ENCODE measurements around the gene CD300LD. TPM values are rescaled to one million over a fixed set of nuclear protein-coding genes. Genes with fewer than 3 reads are reported as not detected.
"Not testable (repeated sequence)": the region's sequence is repeated elsewhere in the genome, so short reads cannot be mapped to it uniquely, and the experiment has no call there.

Gene CD300LD
- total RNA-seq, 4 donors from 2014 or later = not detected

GRCh38 chr17:74635418-74635817, 43.3 kb upstream of the CD300LD start:
- H3K36me3 ChIP-seq = no peaks in the 10 kb centered on the region
- intact Hi-C loops (cut with DNase I) = no loop called here
- no peak overlapping the region for H3K27ac ChIP-seq
- DNase-seq = no peak
- peaks cover 2 to 23% (median 6%) of the 10 kb centered on the region in 3 donors for H3K4me1 ChIP-seq
- TF ChIP-seq CTCF (IDR thresholded peaks at IDR 0.05) = no peak
- no peak for TF ChIP-seq POLR2A (IDR thresholded peaks at IDR 0.05)
- no peak overlapping the region for H3K4me3 ChIP-seq
- H3K27me3 ChIP-seq = peaks cover 0 to 65% (median 0%) of the 10 kb centered on the region in 4 donors
- WGBS, 2 donors = 74 to 92% methylated on average over 2 to 10 of the region's 13 CpGs
- no peaks in the 10 kb centered on the region for H3K9me3 ChIP-seq

DNA sequence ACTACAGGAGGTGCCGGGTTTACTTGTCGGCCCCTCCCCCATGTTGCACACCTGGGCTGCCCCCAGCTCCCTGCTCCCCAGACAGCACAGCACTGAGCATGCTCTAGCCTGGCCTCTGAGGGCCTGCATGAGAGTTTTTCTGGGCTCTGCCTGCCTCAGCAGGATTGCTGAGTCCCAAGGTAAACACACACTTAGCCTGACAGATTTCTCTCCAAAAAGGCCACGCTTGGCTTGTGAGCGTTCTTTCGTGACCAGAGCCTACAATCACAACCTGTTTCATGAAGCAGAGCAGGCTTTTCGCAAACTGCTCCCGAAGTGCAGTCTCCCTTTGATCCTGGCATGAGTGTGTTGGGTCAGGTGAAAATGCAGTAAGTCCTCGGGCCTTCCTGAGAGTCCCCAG, 41.2 kb upstream of the CD300LD start:
- Histone ChIP-seq H3K9me3 (no peaks in the 10 kb centered on the region), H3K4me1 (peaks cover 2 to 19% (median 6%) of the 10 kb centered on the region in 3 donors), H3K27ac (peak overlapping the region in 2 of 4 donors; percentile 55 to 60), H3K36me3 (no peaks in the 10 kb centered on the region), H3K27me3 (peaks cover 0 to 60% (median 0%) of the 10 kb centered on the region in 4 donors), H3K4me3 (no peak overlapping the region)
- intact Hi-C loops (cut with DNase I) = no loop called here
- WGBS, 2 donors = 40 to 59% methylated on average over 1 to 3 of the region's 8 CpGs
- DNase-seq = no peak
- TF ChIP-seq CTCF (IDR thresholded peaks at IDR 0.05) = no peak
- no peak for TF ChIP-seq POLR2A (IDR thresholded peaks at IDR 0.05)

- H3K36me3 ChIP-seq = no peaks in the 10 kb centered on the region
- H3K9me3 ChIP-seq = no peaks in the 10 kb centered on the region
- H3K4me1 ChIP-seq = peaks cover 2 to 19% (median 6%) of the 10 kb centered on the region in 3 donors
- TF ChIP-seq CTCF (IDR thresholded peaks at IDR 0.05) (no peak), POLR2A (IDR thresholded peaks at IDR 0.05) (no peak)
- 84 to 93% methylated on average over 7 to 9 of the region's 9 CpGs for WGBS, 2 donors
- peaks cover 0 to 57% (median 0%) of the 10 kb centered on the region in 4 donors for H3K27me3 ChIP-seq
- intact Hi-C loops (cut with DNase I) = no loop called here
- DNase-seq = no peak
- no peak overlapping the region for H3K4me3 ChIP-seq
- no peak overlapping the region for H3K27ac ChIP-seq
These were observed 40.5 kb upstream of the CD300LD start for GRCh38 chr17:74632617-74633016.

GRCh38 chr17:74631468-74632450, 39.7 kb upstream of the CD300LD start:
- Histone ChIP-seq H3K27ac (peak overlapping the region in 1 of 4 donors; percentile 11), H3K4me3 (no peak overlapping the region), H3K4me1 (peaks cover 2 to 19% (median 6%) of the 10 kb centered on the region in 3 donors), H3K9me3 (peaks cover 0 to 3% (median 0%) of the 10 kb centered on the region in 3 donors), H3K27me3 (peaks cover 0 to 60% (median 0%) of the 10 kb centered on the region in 4 donors), H3K36me3 (no peaks in the 10 kb centered on the region)
- intact Hi-C loops (cut with DNase I) = no loop called here
- WGBS, 2 donors = 43 to 62% methylated on average over 13 to 14 of the region's 14 CpGs
- DNase-seq = no peak
- no peak for TF ChIP-seq POLR2A (IDR thresholded peaks at IDR 0.05)
- no peak for TF ChIP-seq CTCF (IDR thresholded peaks at IDR 0.05)

- DNase-seq; H3K27ac ChIP-seq; H3K36me3 ChIP-seq; intact Hi-C loops (cut with DNase I); H3K4me3 ChIP-seq; H3K9me3 ChIP-seq: not testable (repeated sequence)
- H3K27me3 ChIP-seq = peaks cover 0 to 55% (median 0%) of the 10 kb centered on the region in 4 donors
- peaks cover 2 to 19% (median 6%) of the 10 kb centered on the region in 3 donors for H3K4me1 ChIP-seq
- WGBS, 2 donors = 85 to 88% methylated on average over 10 to 14 of the region's 14 CpGs
These were observed 38.2 kb upstream of the CD300LD start for GRCh38 chr17:74630251-74630650.
